ENCODE results near the gene TRMT61A.

- TF ChIP-seq, protein P1, sequence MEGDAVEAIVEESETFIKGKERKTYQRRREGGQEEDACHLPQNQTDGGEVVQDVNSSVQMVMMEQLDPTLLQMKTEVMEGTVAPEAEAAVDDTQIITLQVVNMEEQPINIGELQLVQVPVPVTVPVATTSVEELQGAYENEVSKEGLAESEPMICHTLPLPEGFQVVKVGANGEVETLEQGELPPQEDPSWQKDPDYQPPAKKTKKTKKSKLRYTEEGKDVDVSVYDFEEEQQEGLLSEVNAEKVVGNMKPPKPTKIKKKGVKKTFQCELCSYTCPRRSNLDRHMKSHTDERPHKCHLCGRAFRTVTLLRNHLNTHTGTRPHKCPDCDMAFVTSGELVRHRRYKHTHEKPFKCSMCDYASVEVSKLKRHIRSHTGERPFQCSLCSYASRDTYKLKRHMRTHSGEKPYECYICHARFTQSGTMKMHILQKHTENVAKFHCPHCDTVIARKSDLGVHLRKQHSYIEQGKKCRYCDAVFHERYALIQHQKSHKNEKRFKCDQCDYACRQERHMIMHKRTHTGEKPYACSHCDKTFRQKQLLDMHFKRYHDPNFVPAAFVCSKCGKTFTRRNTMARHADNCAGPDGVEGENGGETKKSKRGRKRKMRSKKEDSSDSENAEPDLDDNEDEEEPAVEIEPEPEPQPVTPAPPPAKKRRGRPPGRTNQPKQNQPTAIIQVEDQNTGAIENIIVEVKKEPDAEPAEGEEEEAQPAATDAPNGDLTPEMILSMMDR (IDR thresholded peaks at IDR 0.05; ENCODE audit: poor library complexity, severe bottlenecking), result no peak
- TF ChIP-seq, protein P2, sequence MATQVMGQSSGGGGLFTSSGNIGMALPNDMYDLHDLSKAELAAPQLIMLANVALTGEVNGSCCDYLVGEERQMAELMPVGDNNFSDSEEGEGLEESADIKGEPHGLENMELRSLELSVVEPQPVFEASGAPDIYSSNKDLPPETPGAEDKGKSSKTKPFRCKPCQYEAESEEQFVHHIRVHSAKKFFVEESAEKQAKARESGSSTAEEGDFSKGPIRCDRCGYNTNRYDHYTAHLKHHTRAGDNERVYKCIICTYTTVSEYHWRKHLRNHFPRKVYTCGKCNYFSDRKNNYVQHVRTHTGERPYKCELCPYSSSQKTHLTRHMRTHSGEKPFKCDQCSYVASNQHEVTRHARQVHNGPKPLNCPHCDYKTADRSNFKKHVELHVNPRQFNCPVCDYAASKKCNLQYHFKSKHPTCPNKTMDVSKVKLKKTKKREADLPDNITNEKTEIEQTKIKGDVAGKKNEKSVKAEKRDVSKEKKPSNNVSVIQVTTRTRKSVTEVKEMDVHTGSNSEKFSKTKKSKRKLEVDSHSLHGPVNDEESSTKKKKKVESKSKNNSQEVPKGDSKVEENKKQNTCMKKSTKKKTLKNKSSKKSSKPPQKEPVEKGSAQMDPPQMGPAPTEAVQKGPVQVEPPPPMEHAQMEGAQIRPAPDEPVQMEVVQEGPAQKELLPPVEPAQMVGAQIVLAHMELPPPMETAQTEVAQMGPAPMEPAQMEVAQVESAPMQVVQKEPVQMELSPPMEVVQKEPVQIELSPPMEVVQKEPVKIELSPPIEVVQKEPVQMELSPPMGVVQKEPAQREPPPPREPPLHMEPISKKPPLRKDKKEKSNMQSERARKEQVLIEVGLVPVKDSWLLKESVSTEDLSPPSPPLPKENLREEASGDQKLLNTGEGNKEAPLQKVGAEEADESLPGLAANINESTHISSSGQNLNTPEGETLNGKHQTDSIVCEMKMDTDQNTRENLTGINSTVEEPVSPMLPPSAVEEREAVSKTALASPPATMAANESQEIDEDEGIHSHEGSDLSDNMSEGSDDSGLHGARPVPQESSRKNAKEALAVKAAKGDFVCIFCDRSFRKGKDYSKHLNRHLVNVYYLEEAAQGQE (IDR thresholded peaks at IDR 0.05; ENCODE audit: borderline replicate concordance), result no peak
- TF ChIP-seq EZH2 (IDR thresholded peaks at IDR 0.05; ENCODE audit: borderline replicate concordance, insufficient read depth, low read length, poor library complexity, severe bottlenecking) (no peak), MXI1 (conservative IDR thresholded peaks at IDR 0.05; ENCODE audit: poor library complexity, severe bottlenecking) (no peak)
Observed at GRCh38 chr14:103533137-103533998, 4.4 kb downstream of the TRMT61A start.

Measured in neural cell (in vitro differentiated cells).